NCI-H524 treated with DMSO at 0.1 percent for 48 hours (cell line): ENCODE results near the gene CUX1.

Experiments used
- DNase-seq: peaks from one replicate; lab custom pipeline; 2025; lab: John Stamatoyannopoulos, UW

The CUX1 gene

GRCh38 chr7:101937717-101938514, 120.5 kb downstream of the CUX1 start:
- DNase-seq = no peak

- no peak for DNase-seq
These were observed 121.8 kb downstream of the CUX1 start for GRCh38 chr7:101939136-101939695.

GRCh38 chr7:101940151-101940550, 122.7 kb downstream of the CUX1 start:
- DNase-seq = no peak

- no peak for DNase-seq
These were observed 123.4 kb downstream of the CUX1 start for GRCh38 chr7:101940830-101941229.

- no peak for DNase-seq
These were observed 124.3 kb downstream of the CUX1 start for GRCh38 chr7:101941481-101942383.

GRCh38 chr7:101942603-101943210, 125.3 kb downstream of the CUX1 start:
- no peak for DNase-seq

- no peak for DNase-seq
These were observed 125.9 kb downstream of the CUX1 start for GRCh38 chr7:101943306-101943705.

GRCh38 chr7:101943889-101944600, 126.6 kb downstream of the CUX1 start:
- DNase-seq = no peak

GRCh38 chr7:101944611-101945010, 127.2 kb downstream of the CUX1 start:
- DNase-seq = no peak

GRCh38 chr7:101945034-101945758, 127.8 kb downstream of the CUX1 start:
- no peak for DNase-seq

GRCh38 chr7:101947899-101948298, 130.5 kb downstream of the CUX1 start:
- DNase-seq = no peak

- no peak for DNase-seq
These were observed 131.2 kb downstream of the CUX1 start for GRCh38 chr7:101948650-101949049.

- no peak for DNase-seq
These were observed 133.2 kb downstream of the CUX1 start for GRCh38 chr7:101950450-101951119.

GRCh38 chr7:101951757-101952156, 134.3 kb downstream of the CUX1 start:
- DNase-seq = no peak

- no peak for DNase-seq
These were observed 135.2 kb downstream of the CUX1 start for GRCh38 chr7:101952355-101953247.

GRCh38 chr7:101953248-101953819, 135.9 kb downstream of the CUX1 start:
- DNase-seq = no peak

- no peak for DNase-seq
These were observed 137.1 kb downstream of the CUX1 start for GRCh38 chr7:101954499-101954898.

- no peak for DNase-seq
These were observed 138.7 kb downstream of the CUX1 start for GRCh38 chr7:101956130-101956529.
